IPS-20b (cell line): ENCODE data around the gene SLC30A1.

Experiments used
- H3K27ac ChIP-seq: one replicate; pipeline ENCODE4 v1.5.1; 2013; ENCODE audit warnings: low read length
- H3K27me3 ChIP-seq: 2 replicates; pipeline ENCODE4 v1.6.1; 2013; ENCODE audit warnings: mild to moderate bottlenecking, low read length, inconsistent platforms; ENCODE audit not compliant: insufficient read depth
- H3K36me3 ChIP-seq: 2 replicates; pipeline ENCODE4 v1.6.1; 2013; ENCODE audit warnings: low read depth, mild to moderate bottlenecking, inconsistent platforms, low read length, moderate library complexity; ENCODE audit not compliant: insufficient read depth
- H3K4me1 ChIP-seq: 2 replicates; pipeline ENCODE4 v1.6.1; 2013; ENCODE audit warnings: mild to moderate bottlenecking, control low read depth, inconsistent platforms, low read length, moderate library complexity; ENCODE audit not compliant: insufficient read depth
- H3K4me3 ChIP-seq: 2 replicates; pipeline ENCODE4 v1.5.1; 2013; ENCODE audit warnings: mild to moderate bottlenecking, low read length, inconsistent platforms
- H3K9ac ChIP-seq: 2 replicates; pipeline ENCODE4 v1.6.1; 2013; ENCODE audit warnings: low read depth, mild to moderate bottlenecking, inconsistent platforms, low read length, moderate library complexity
- H3K9me3 ChIP-seq: 2 replicates; pipeline ENCODE4 v1.6.1; 2013; ENCODE audit warnings: mild to moderate bottlenecking, low read depth, low read length, inconsistent platforms; ENCODE audit not compliant: insufficient read depth

Gene SLC30A1

GRCh38 chr1:211591980-211592493, 13.1 kb upstream of the SLC30A1 start:
- Histone ChIP-seq H3K4me1 (no peaks in the 10 kb centered on the region), H3K9ac (no peak overlapping the region), H3K4me3 (no peak overlapping the region), H3K9me3 (no peaks in the 10 kb centered on the region), H3K36me3 (no peaks in the 10 kb centered on the region), H3K27ac (no peak overlapping the region), H3K27me3 (no peaks in the 10 kb centered on the region)

DNA sequence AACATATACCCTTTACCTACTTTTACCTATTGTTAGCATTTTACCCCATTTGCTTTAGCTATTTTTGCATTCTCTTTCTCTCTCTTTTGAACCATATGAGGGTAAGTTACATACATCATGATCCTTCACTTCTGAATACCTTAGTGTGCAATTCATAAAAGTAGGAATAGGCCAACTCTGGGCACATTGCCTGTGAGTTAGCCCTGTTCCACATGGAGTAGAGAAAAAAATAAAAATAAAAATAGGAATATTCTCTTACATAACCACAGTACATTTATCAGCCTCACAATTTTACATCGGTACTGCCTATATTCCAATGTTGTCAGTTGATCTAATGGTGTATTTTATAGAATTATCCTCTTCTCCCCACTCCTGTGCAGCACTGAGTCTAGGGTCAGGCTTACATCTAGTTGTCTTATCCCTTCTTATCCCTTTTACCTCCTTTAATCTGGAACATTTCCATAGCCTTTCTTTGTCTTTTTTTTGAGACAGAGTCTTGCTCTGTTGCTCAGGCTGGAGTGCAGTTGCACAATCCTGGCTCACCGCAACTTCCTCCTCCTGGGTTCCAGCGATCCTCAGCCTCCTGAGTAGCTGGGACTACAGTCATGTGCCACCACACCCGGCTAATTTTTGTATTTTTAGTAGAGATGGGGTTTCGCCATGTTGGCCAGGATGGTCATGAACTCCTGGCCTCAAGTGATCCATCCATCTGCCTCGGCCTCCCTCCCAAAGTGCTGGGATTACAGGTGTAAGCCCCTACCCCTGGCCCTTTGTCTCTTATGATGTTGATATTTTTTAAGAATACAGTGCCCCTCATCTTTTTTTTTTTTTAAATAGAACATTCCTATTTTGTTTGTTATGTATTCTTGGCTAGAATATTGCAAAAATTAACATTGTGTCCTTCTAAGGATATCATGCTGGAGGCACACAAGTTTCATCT, 11.1 kb upstream of the SLC30A1 start:
- Histone ChIP-seq H3K4me1 (no peaks in the 10 kb centered on the region), H3K27ac (no peak overlapping the region), H3K36me3 (no peaks in the 10 kb centered on the region), H3K27me3 (no peaks in the 10 kb centered on the region), H3K4me3 (no peak overlapping the region), H3K9ac (no peak overlapping the region), H3K9me3 (no peaks in the 10 kb centered on the region)

- H3K36me3 ChIP-seq = no peaks in the 10 kb centered on the region
- H3K27me3 ChIP-seq = no peaks in the 10 kb centered on the region
- H3K4me1 ChIP-seq = no peaks in the 10 kb centered on the region
- no peak overlapping the region for H3K27ac ChIP-seq
- H3K9ac ChIP-seq = no peak overlapping the region
- H3K9me3 ChIP-seq = no peaks in the 10 kb centered on the region
- no peak overlapping the region for H3K4me3 ChIP-seq
Observed at GRCh38 chr1:211588711-211589110, 9.8 kb upstream of the SLC30A1 start.

GRCh38 chr1:211587123-211587522, 8.2 kb upstream of the SLC30A1 start:
- no peak overlapping the region for H3K27ac ChIP-seq
- no peaks in the 10 kb centered on the region for H3K27me3 ChIP-seq
- no peaks in the 10 kb centered on the region for H3K9me3 ChIP-seq
- no peak overlapping the region for H3K4me3 ChIP-seq
- 0 out of 2 replicates have a peak, but pooled peaks cover under 1% of the 10 kb centered on the region for H3K4me1 ChIP-seq
- H3K9ac ChIP-seq = no peak overlapping the region
- H3K36me3 ChIP-seq = no peaks in the 10 kb centered on the region

DNA sequence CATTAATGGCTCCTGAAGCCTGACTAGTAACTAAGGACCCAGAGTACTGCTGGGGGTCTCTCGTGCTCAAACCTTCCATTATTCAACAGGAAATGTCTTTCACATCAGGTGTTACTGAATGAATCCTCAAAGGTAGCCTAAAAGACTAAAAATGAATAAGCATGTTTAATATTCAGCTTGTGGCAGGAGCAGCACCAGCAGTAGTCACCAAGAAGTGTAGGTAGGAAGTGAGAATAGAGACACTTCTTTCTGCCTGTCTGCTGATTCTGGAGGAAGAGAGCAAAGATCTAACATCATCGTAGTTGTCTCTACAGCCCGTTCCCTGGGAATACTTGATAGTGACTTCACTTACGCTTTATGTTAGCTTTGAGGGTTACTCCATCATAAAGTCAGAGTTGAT, 7.6 kb upstream of the SLC30A1 start:
- Histone ChIP-seq H3K27me3 (no peaks in the 10 kb centered on the region), H3K9me3 (no peaks in the 10 kb centered on the region), H3K4me3 (no peak overlapping the region), H3K27ac (no peak overlapping the region), H3K4me1 (peaks cover 6% of the 10 kb centered on the region; the same call in 1 of the 2 replicates), H3K9ac (no peak overlapping the region), H3K36me3 (no peaks in the 10 kb centered on the region)

GRCh38 chr1:211583011-211583992, 4.3 kb upstream of the SLC30A1 start:
- no peak overlapping the region for H3K4me3 ChIP-seq
- no peak overlapping the region for H3K27ac ChIP-seq
- H3K9ac ChIP-seq = no peak overlapping the region
- no peaks in the 10 kb centered on the region for H3K36me3 ChIP-seq
- no peaks in the 10 kb centered on the region for H3K27me3 ChIP-seq
- H3K9me3 ChIP-seq = no peaks in the 10 kb centered on the region
- peaks cover 24% of the 10 kb centered on the region; the same call in 1 of the 2 replicates for H3K4me1 ChIP-seq

- Histone ChIP-seq H3K9me3 (no peaks in the 10 kb centered on the region), H3K27me3 (no peaks in the 10 kb centered on the region), H3K36me3 (no peaks in the 10 kb centered on the region), H3K4me1 (peaks cover 24% of the 10 kb centered on the region; the same call in 1 of the 2 replicates), H3K27ac (no peak overlapping the region), H3K9ac (0 out of 2 replicates have a peak overlapping the region, but pooled peaks have one; percentile 1), H3K4me3 (peak overlapping the region; percentile 5; the same call in 1 of the 2 replicates)
Observed at GRCh38 chr1:211581526-211581925, 2.6 kb upstream of the SLC30A1 start.

GRCh38 chr1:211580303-211580687, 1.3 kb upstream of the SLC30A1 start:
- H3K4me3 ChIP-seq = peak overlapping the region; percentile 81; the same call in 1 of the 2 replicates
- H3K9me3 ChIP-seq = no peaks in the 10 kb centered on the region
- no peak overlapping the region for H3K27ac ChIP-seq
- H3K4me1 ChIP-seq = peaks cover 27% of the 10 kb centered on the region
- H3K36me3 ChIP-seq = peaks cover 7% of the 10 kb centered on the region
- H3K9ac ChIP-seq = no peak overlapping the region
- no peaks in the 10 kb centered on the region for H3K27me3 ChIP-seq

- H3K4me3 ChIP-seq = peak overlapping the region; percentile 81
- peaks cover 30% of the 10 kb centered on the region for H3K4me1 ChIP-seq
- no peaks in the 10 kb centered on the region for H3K9me3 ChIP-seq
- no peaks in the 10 kb centered on the region for H3K27me3 ChIP-seq
- H3K9ac ChIP-seq = peak overlapping the region; percentile 68; the same call in 1 of the 2 replicates
- peaks cover 14% of the 10 kb centered on the region for H3K36me3 ChIP-seq
- no peak overlapping the region for H3K27ac ChIP-seq
Observed at GRCh38 chr1:211579440-211580302, 710 bp upstream of the SLC30A1 start.

GRCh38 chr1:211577819-211578639, 932 bp downstream of the SLC30A1 start:
- H3K4me3 ChIP-seq = peak overlapping the region; percentile 95
- peak overlapping the region; percentile 82 for H3K9ac ChIP-seq
- no peak overlapping the region for H3K27ac ChIP-seq
- no peaks in the 10 kb centered on the region for H3K9me3 ChIP-seq
- H3K4me1 ChIP-seq = peaks cover 30% of the 10 kb centered on the region
- peaks cover 30% of the 10 kb centered on the region for H3K36me3 ChIP-seq
- H3K27me3 ChIP-seq = no peaks in the 10 kb centered on the region
